Mesodermal cell (in vitro differentiated cells): Measurements from ENCODE around the gene RPL10A.
"Not testable (repeated sequence)": the region's sequence is repeated elsewhere in the genome, so short reads cannot be mapped to it uniquely, and the experiment has no call there.

Source experiments
- H3K27ac ChIP-seq: 2 replicates; pipeline ENCODE4 v1.7.0; 2013; ENCODE audit warnings: mild to moderate bottlenecking, low read depth, low read length, moderate library complexity; ENCODE audit not compliant: severe bottlenecking
- H3K36me3 ChIP-seq: 2 replicates; pipeline ENCODE4 v1.7.1; 2013; ENCODE audit warnings: mild to moderate bottlenecking, low read length, moderate library complexity; ENCODE audit not compliant: control insufficient read depth, insufficient read depth
- H3K4me1 ChIP-seq: one replicate; pipeline ENCODE4 v1.7.1; 2013; ENCODE audit warnings: mild to moderate bottlenecking, low read length; ENCODE audit not compliant: insufficient read depth, control insufficient read depth, poor library complexity, severe bottlenecking
- H3K4me3 ChIP-seq: 2 replicates; pipeline ENCODE4 v1.7.0; 2013; ENCODE audit warnings: low read length, control low read depth, mild to moderate bottlenecking; ENCODE audit not compliant: insufficient read depth, poor library complexity, severe bottlenecking; ENCODE audit errors: extremely low read depth
- H3K9me3 ChIP-seq: 2 replicates; pipeline ENCODE4 v1.7.1; 2013; ENCODE audit warnings: mild to moderate bottlenecking, low read length, moderate library complexity; ENCODE audit not compliant: control insufficient read depth
- WGBS, 2 experiments: methylation state at CpG; one replicate each; pipeline ENCODE4 v1.1.5; 2013; ENCODE audit warnings: missing lambda C conversion rate in 2 of 2; ENCODE audit not compliant: insufficient coverage in 2 of 2; 5-methylcytosine and 5-hydroxymethylcytosine counted together

The RPL10A gene

GRCh38 chr6:35514587-35514986 lies 46.4 kb downstream of the RPL10A start:
- Histone ChIP-seq H3K4me3 (no peak overlapping the region), H3K36me3 (no peaks in the 10 kb centered on the region), H3K4me1 (no peaks in the 10 kb centered on the region), H3K9me3 (no peaks in the 10 kb centered on the region), H3K27ac (no peak overlapping the region)
- 90 to 91% methylated on average over 1 to 3 of the region's 4 CpGs for WGBS, 2 experiments

DNA sequence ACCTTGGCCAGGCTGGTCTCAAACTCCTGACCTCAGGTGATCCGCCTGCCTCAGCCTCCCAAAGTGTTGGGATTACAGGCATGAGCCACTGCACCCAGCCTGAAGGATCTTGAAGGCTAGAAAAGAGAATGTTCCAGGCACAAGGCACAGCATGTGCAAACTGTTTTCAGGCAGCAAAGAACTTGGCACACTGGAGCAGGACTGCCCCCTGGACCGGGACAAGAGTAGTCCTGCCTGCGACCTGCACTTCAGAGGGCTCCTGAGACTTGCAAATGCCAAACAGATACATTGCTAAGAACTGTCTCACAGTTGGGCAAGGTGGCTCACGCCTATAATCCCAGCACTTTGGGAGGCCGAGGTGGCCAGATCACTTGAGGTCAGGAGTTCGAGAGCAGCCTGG lies 47.7 kb downstream of the RPL10A start:
- WGBS, 2 experiments = 83 to 85% methylated on average over 6 of the region's 6 CpGs
- H3K36me3 ChIP-seq, H3K27ac ChIP-seq, H3K4me3 ChIP-seq, H3K4me1 ChIP-seq, H3K9me3 ChIP-seq: not testable (repeated sequence)

DNA sequence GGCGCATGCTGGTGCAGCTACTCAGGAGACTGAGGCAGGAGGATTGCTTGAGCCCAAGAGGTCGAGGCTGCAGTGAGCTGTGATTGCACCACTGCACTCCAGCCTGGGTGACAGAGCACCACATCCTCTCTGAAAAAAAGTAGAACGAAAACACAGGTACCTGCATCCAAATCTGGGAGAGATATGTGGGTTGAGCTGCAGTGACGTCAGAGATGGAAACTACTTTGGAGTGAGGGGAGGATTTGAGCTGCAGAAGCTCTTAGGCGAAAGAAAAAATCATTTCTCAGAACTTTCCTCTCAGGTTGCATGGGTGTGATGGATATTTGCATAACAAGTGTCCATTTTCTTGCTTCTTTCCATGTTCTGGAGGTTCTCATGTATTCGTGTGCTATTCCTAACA lies 48.5 kb downstream of the RPL10A start:
- Histone ChIP-seq H3K4me3 (no peak overlapping the region), H3K27ac (no peak overlapping the region), H3K4me1 (no peaks in the 10 kb centered on the region), H3K36me3 (no peaks in the 10 kb centered on the region), H3K9me3 (no peaks in the 10 kb centered on the region)
- 83 to 100% methylated on average over 2 of the region's 6 CpGs for WGBS, 2 experiments

DNA sequence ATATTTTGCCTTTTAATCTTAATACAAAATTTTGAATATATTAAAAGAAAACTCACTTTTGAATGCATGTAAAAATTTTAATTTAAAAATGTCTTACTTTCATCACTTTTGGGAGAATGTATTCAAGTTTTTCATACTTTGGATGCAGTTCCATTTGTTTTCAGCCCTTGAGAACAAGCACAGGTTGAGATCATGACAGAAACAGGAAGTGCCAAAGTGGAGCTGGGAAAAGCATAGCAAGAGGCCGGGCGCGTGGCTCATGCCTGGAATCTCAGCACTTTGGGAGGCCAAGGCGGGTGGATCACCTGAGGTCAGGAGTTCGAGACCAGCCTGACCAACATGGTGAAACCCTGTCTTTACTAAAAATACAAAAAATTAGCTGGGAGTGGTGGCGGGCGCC lies 49.8 kb downstream of the RPL10A start:
- not testable (repeated sequence) for H3K27ac ChIP-seq, H3K4me1 ChIP-seq, H3K36me3 ChIP-seq, H3K4me3 ChIP-seq, H3K9me3 ChIP-seq
- WGBS, 2 experiments = 96% methylated on average over 7 of the region's 7 CpGs; no CpG with 5 or more reads in 1 of the 2 experiments

DNA sequence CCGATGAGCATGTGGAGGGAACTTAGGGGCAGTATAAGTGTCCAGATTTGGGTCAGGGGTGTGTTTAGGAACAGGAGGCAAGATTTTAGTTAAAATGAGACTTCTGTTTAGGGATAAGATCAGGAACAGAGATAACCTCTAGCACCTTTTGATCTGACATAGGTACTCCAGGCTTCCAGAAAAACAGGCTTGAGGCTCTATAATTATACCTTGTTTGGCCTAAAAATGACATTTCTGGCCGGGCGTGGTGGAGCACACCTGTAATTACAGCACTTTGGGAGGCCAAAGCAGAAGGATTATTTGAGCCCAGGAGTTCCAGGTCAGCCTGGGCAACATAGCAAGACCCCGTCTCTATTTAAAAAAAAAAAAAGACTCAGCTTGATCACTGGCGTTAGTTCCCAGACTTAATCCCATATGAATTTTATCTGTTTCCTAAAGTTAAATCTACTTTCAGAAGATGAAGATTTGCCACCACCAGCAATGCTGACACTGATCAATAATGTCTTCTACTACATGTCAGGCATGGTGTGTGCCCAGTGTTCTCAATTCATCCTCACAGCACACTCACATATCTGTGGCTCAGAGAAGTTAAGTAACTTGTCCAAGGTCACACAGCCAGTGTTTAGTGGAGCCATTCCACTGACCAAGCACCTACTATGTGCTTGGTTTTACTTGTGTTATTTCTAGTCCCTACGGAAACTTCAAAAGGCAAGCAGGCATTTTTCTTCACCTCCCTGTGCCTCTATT lies 50.5 kb downstream of the RPL10A start:
- Histone ChIP-seq H3K36me3 (no peaks in the 10 kb centered on the region), H3K4me1 (no peaks in the 10 kb centered on the region), H3K27ac (no peak overlapping the region), H3K4me3 (no peak overlapping the region), H3K9me3 (no peaks in the 10 kb centered on the region)
- WGBS, 2 experiments = 88 to 92% methylated on average over 5 to 6 of the region's 6 CpGs

GRCh38 chr6:35519313-35520015 lies 51.3 kb downstream of the RPL10A start:
- Histone ChIP-seq H3K4me3 (no peak overlapping the region), H3K36me3 (no peaks in the 10 kb centered on the region), H3K9me3 (no peaks in the 10 kb centered on the region), H3K4me1 (no peaks in the 10 kb centered on the region), H3K27ac (no peak overlapping the region)
- 82 to 86% methylated on average over 6 to 9 of the region's 9 CpGs for WGBS, 2 experiments
